K562 (cell line): ENCODE measurements around the gene PRDM16. TPM values are rescaled to one million over a fixed set of nuclear protein-coding genes. Genes with fewer than 3 reads are reported as not detected.

Source experiments
- ATAC-seq: fragments of 200-7000 bp; cut with Tn5 transposase; 3 replicates; pipeline ENCODE4 v1.9.1; 2020; ENCODE audit warnings: moderate library complexity
- BruUV-seq: library from RNA; stranded (reverse); fragments of 400-500 nt; replicated peaks from 2 replicates; lab custom pipeline; 2021; lab: Mats Ljungman, UMichigan
- CTCF ChIA-PET: fragments of 300-600 bp; formaldehyde crosslinking; extraction: SDS; loops from one replicate; lab custom pipeline; 2021; ENCODE audit warnings: low intra/inter-chr PET ratio; lab: Yijun Ruan, JAX
- POLR2A ChIA-PET: fragments of 300-600, 350-650 bp; sonication (Branson Sonifier 250); formaldehyde crosslinking; extraction: SDS; loops from one replicate; lab custom pipeline; 2021; ENCODE audit warnings: antibody characterized with exemption, inconsistent platforms; lab: Yijun Ruan, JAX
- DNase-seq, 4 experiments: peaks; one replicate each; pipeline versions ENCODE4 v3.0.0 to v3.0.0-alpha.2; 2011 to 2018; ENCODE audit warnings: low spot score in 3 of 4, mixed read lengths in 3 of 4; ENCODE audit errors: extremely low read depth in 1 of 4
- FAIRE-seq: peaks from 2 replicates; lab custom pipeline; 2011; peaks lifted over from hg19 to GRCh38; lab: Jason Lieb, UNC
- H2AFZ ChIP-seq: 2 replicates; pipeline ENCODE4 v1.6.0; 2011; ENCODE audit warnings: low read depth, low read length, control low read depth, inconsistent platforms
- H3K27ac ChIP-seq: fragments of 200-600 bp; 3 replicates; pipeline ENCODE4 v1.8.0; 2011; ENCODE audit warnings: low read depth, mild to moderate bottlenecking, control low read depth, inconsistent platforms, low read length, moderate library complexity, mixed read lengths; ENCODE audit errors: extremely low read depth
- H3K27me3 ChIP-seq, 2 experiments: fragments of 300-600 bp in 1 of 2; 2 replicates in 1 of 2; 3 replicates in 1 of 2; pipeline versions ENCODE4 v1.6.0 to v1.8.0; 2011; ENCODE audit warnings: inconsistent platforms in 2 of 2, low read length in 2 of 2, mild to moderate bottlenecking in 1 of 2, mixed read lengths in 1 of 2, moderate library complexity in 1 of 2; ENCODE audit not compliant: control insufficient read depth in 2 of 2, insufficient read depth in 2 of 2
- H3K36me3 ChIP-seq: fragments of 300-600 bp; 3 replicates; pipeline ENCODE4 v1.8.0; 2011; ENCODE audit warnings: mild to moderate bottlenecking, low read length, inconsistent platforms; ENCODE audit not compliant: control insufficient read depth, insufficient read depth
- H3K4me1 ChIP-seq, 2 experiments: fragments of 200-600 bp in 1 of 2; replicated peaks in 1 of 2; 2 replicates in 1 of 2; 3 replicates in 1 of 2; pipeline versions ENCODE4 v1.5.1 to v1.8.0; 2011; ENCODE audit warnings: inconsistent platforms in 2 of 2, low read length in 2 of 2, mild to moderate bottlenecking in 1 of 2, mixed read lengths in 1 of 2, moderate library complexity in 1 of 2; ENCODE audit not compliant: control insufficient read depth in 2 of 2, insufficient read depth in 2 of 2
- H3K4me2 ChIP-seq: 2 replicates; pipeline ENCODE4 v1.6.1; 2011; ENCODE audit warnings: low read length, control low read depth, inconsistent platforms, mixed read lengths; ENCODE audit not compliant: insufficient read depth
- H3K4me3 ChIP-seq: fragments of 200-600 bp; sonication (generic), shearing (Covaris generic); 2 replicates; pipeline ENCODE4 v1.5.1; 2016; ENCODE audit warnings: control low read depth, inconsistent platforms
- H3K79me2 ChIP-seq: fragments of 200-600 bp; 3 replicates; pipeline ENCODE4 v1.8.0; 2011; ENCODE audit warnings: low read length, inconsistent platforms; ENCODE audit not compliant: control insufficient read depth, insufficient read depth
- H3K9ac ChIP-seq, 2 experiments: 2 replicates each; pipeline versions ENCODE4 v1.6.0 to v1.6.1; 2011; ENCODE audit warnings: low read depth in 2 of 2, low read length in 2 of 2, control low read depth in 1 of 2, inconsistent platforms in 1 of 2, mild to moderate bottlenecking in 1 of 2, mixed read lengths in 1 of 2; ENCODE audit not compliant: insufficient read depth in 1 of 2
- H3K9me1 ChIP-seq: one replicate; pipeline ENCODE4 v1.6.0; 2011; ENCODE audit warnings: inconsistent platforms, mild to moderate bottlenecking, low read length, moderate library complexity; ENCODE audit not compliant: control insufficient read depth, insufficient read depth
- H3K9me3 ChIP-seq: replicated peaks from 2 replicates; pipeline ENCODE4 v1.5.1; 2011; ENCODE audit warnings: low read depth, low read length, inconsistent platforms; ENCODE audit not compliant: control insufficient read depth, insufficient read depth
- H4K20me1 ChIP-seq: replicated peaks from 2 replicates; pipeline ENCODE4 v1.6.1; 2011; ENCODE audit warnings: low read length, inconsistent platforms, mixed read lengths; ENCODE audit not compliant: control insufficient read depth, insufficient read depth
- ATF1 ChIP-seq, 2 experiments: fragments of 450-650 bp in 1 of 2; IDR thresholded peaks; 2 replicates each; pipeline ENCODE4 v1.6.1; 2016; ENCODE audit warnings: missing compliant biosample characterization in 1 of 2, missing genetic modification characterization in 1 of 2
- CREB1 ChIP-seq, 2 experiments: sonication (generic) in 1 of 2; formaldehyde crosslinking in 1 of 2; IDR thresholded peaks; 2 replicates each; pipeline versions ENCODE4 v1.6.1 to v1.8.0; 2012 to 2022; ENCODE audit warnings: inconsistent platforms in 1 of 2, mild to moderate bottlenecking in 1 of 2, missing genetic modification reagents in 1 of 2, moderate library complexity in 1 of 2
- GTF2F1 ChIP-seq: IDR thresholded peaks from 2 replicates; pipeline ENCODE4 v1.6.1; 2011; ENCODE audit warnings: low read depth, low read length, improper control_type of control experiment
- HCFC1 ChIP-seq: IDR thresholded peaks from 2 replicates; pipeline ENCODE4 v1.6.1; 2012; ENCODE audit warnings: low read depth, low read length, improper control_type of control experiment
- HMG20B ChIP-seq: fragments of 250-450 bp; sonication (Bioruptor Pico); IDR thresholded peaks from 2 replicates; pipeline ENCODE4 v1.5.0; 2021; ENCODE audit warnings: mild to moderate bottlenecking
- LARP7 ChIP-seq: fragments of 450-650 bp; IDR thresholded peaks from 2 replicates; pipeline ENCODE4 v1.6.1; 2016
- MBD2 ChIP-seq: sonication (generic); IDR thresholded peaks from 2 replicates; pipeline ENCODE4 v1.6.1; 2016; ENCODE audit warnings: low read depth, borderline replicate concordance
- PHF20 ChIP-seq: fragments of 450-650 bp; IDR thresholded peaks from 2 replicates; pipeline ENCODE4 v1.6.1; 2018; ENCODE audit not compliant: partially characterized antibody
- PKNOX1 ChIP-seq: fragments of 450-650 bp; IDR thresholded peaks from 2 replicates; pipeline ENCODE4 v1.6.1; 2016
- SP1 ChIP-seq: sonication (generic); formaldehyde crosslinking; IDR thresholded peaks from 2 replicates; pipeline ENCODE4 v1.8.1; 2022; ENCODE audit warnings: mild to moderate bottlenecking, missing genetic modification reagents
- ZNF217 ChIP-seq: sonication (generic); formaldehyde crosslinking; IDR thresholded peaks from 2 replicates; pipeline ENCODE4 v1.8.0; 2022; ENCODE audit warnings: mild to moderate bottlenecking, missing genetic modification reagents
- WGBS: fragments of 100-300 bp; shearing (Covaris generic); methylation state at CpG from one replicate; pipeline ENCODE4 v1.1.6; 2016; ENCODE audit warnings: low coverage, mixed read lengths; ENCODE audit not compliant: insufficient coverage; ENCODE audit errors: missing lambda C conversion rate; 5-methylcytosine and 5-hydroxymethylcytosine counted together
- in situ Hi-C: fragments of 300-500 bp; cut with MboI; formaldehyde crosslinking; loops from 4 replicates; pipeline ENCODE4 v1.15.0; 2018; ENCODE audit warnings: inconsistent platforms, mixed read lengths
- intact Hi-C: fragments of 100-400 bp; cut with micrococcal nuclease; formaldehyde crosslinking; loops from 2 replicates; pipeline ENCODE4 v1.14.2; 2022
- polyA plus RNA-seq, 8 experiments: library from polyadenylated mRNA; depleted of rRNA in 4 of 8; stranded (reverse) in 5 of 8; unstranded in 3 of 8; fragments of >200 nt; fragmentation: Nextera tagmentation in 2 of 8; fragmentation: Illumina TruSeq in 1 of 8; extraction: Ambion mirVana in 2 of 8; extraction: Trizol in 1 of 8; gene quantifications; 2 replicates each; pipeline versions ENCODE4 v1.2.1 to v1.2.3, GENCODE V29; 2011 to 2014; ENCODE audit warnings: inconsistent platforms in 1 of 8, missing spikeins in 1 of 8
- total RNA-seq, 7 experiments: library from RNA; depleted of rRNA in 6 of 7; stranded (reverse); fragments of >200 nt in 6 of 7; fragmentation: Illumina TruSeq in 2 of 7; extraction: Trizol in 2 of 7; gene quantifications; 2 replicates each; pipeline versions ENCODE4 v1.2.1 to v1.2.3, GENCODE V29; 2011 to 2021; ENCODE audit warnings: low replicate concordance in 1 of 7
- TF ChIP-seq, protein P1 (sequence below): fragments of 200-800 bp; sonication (Bioruptor generic); IDR thresholded peaks from 2 replicates; pipeline ENCODE4 v1.6.1; 2017; ENCODE audit warnings: missing genetic modification characterization, missing compliant biosample characterization

PRDM16 gene
- total and polyA plus RNA-seq, 9 of the 15 experiments (the other 6 are each of a cell fraction or from before 2014, with no cell fraction given) = 0.10 to 0.27 TPM; not detected in 7

GRCh38 chr1:3185896-3186525, 117.0 kb downstream of the PRDM16 start:
- Histone ChIP-seq H2AFZ (no peak overlapping the region), H3K27ac (no peak overlapping the region), H3K4me2 (no peak overlapping the region), H3K4me3 (no peak overlapping the region), H3K36me3 (no peaks in the 10 kb centered on the region), H3K27me3 (peaks cover 40 to 77% of the 10 kb centered on the region in 2 experiments; a peak in 4 of 5 replicates), H3K9me3 (peaks cover 9% of the 10 kb centered on the region), H3K9me1 (peaks cover 2% of the 10 kb centered on the region), H3K79me2 (no peaks in the 10 kb centered on the region), H3K4me1 (peaks cover 0 to 16% of the 10 kb centered on the region in 2 experiments; a peak in 1 of 5 replicates), H3K9ac (no peak overlapping the region; a peak in 1 of 4 replicates), H4K20me1 (0 out of 2 replicates have a peak, but pooled peaks cover 4% of the 10 kb centered on the region)
- intact Hi-C loops = no loop called here
- DNase-seq (no peak), FAIRE-seq (no peak), ATAC-seq (no peak)
- in situ Hi-C loops = no loop called here
- POLR2A ChIA-PET = interaction anchor here (0.7 to 0.9 kb wide), 2 partner anchors 13 to 838 kb away, joined by 3 read pairs; no protein-coding TSS in a partner anchor
- no peak for TF ChIP-seq CREB1 (IDR thresholded peaks at IDR 0.05)
- no peak for TF ChIP-seq CREB1 (CRISPR knock-in tag; IDR thresholded peaks at IDR 0.05)
- TF ChIP-seq PHF20 = no peak
- no peak for TF ChIP-seq ZNF217
- TF ChIP-seq PKNOX1 = no peak
- no peak for TF ChIP-seq HCFC1
- no peak for TF ChIP-seq ATF1 (CRISPR knock-in tag; IDR thresholded peaks at IDR 0.05)
- no peak for TF ChIP-seq ATF1 (tag; IDR thresholded peaks at IDR 0.05)
- TF ChIP-seq GTF2F1 = no peak
- TF ChIP-seq HMG20B = no peak
- no peak for TF ChIP-seq SP1
- TF ChIP-seq, protein P1, sequence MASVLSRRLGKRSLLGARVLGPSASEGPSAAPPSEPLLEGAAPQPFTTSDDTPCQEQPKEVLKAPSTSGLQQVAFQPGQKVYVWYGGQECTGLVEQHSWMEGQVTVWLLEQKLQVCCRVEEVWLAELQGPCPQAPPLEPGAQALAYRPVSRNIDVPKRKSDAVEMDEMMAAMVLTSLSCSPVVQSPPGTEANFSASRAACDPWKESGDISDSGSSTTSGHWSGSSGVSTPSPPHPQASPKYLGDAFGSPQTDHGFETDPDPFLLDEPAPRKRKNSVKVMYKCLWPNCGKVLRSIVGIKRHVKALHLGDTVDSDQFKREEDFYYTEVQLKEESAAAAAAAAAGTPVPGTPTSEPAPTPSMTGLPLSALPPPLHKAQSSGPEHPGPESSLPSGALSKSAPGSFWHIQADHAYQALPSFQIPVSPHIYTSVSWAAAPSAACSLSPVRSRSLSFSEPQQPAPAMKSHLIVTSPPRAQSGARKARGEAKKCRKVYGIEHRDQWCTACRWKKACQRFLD (CRISPR knock-in tag) = no peak
- no peak for TF ChIP-seq MBD2
- TF ChIP-seq LARP7 = no peak
- CTCF ChIA-PET = no interaction called here
- 1% methylated on average over 36 of the region's 38 CpGs for WGBS
- no TSS peak for BruUV-seq
